RWPE2 (cell line): Measurements from ENCODE around the gene CLEC17A.
A peak's percentile ranks its signal among the peaks of the same experiment; 100 is the strongest.
"Not testable (repeated sequence)": the region's sequence is repeated elsewhere in the genome, so short reads cannot be mapped to it uniquely, and the experiment has no call there.

ENCODE experiments used
- ATAC-seq: fragments of 200-7000 bp; cut with Tn5 transposase; 3 replicates; pipeline ENCODE4 v1.9.1; 2021; ENCODE audit warnings: low read depth
- DNase-seq: peaks from one replicate; pipeline ENCODE4 v3.0.0-alpha.2; 2020; ENCODE audit warnings: low spot score
- H3K27ac ChIP-seq: fragments of 450-650 bp; 2 replicates; pipeline ENCODE4 v1.5.1; 2017; ENCODE audit warnings: mild to moderate bottlenecking; ENCODE audit not compliant: poor library complexity, severe bottlenecking
- H3K27me3 ChIP-seq: fragments of 250-450 bp; sonication (Bioruptor Pico); 2 replicates; pipeline ENCODE4 v1.5.1; 2021; ENCODE audit warnings: mild to moderate bottlenecking, moderate library complexity; ENCODE audit not compliant: insufficient read depth, poor library complexity, severe bottlenecking
- H3K36me3 ChIP-seq: fragments of 250-450 bp; sonication (Bioruptor Pico); 2 replicates; pipeline ENCODE4 v1.5.1; 2020; ENCODE audit warnings: low read depth, mild to moderate bottlenecking, moderate library complexity
- H3K4me1 ChIP-seq: fragments of 250-450 bp; sonication (Bioruptor Pico); 2 replicates; pipeline ENCODE4 v1.5.1; 2021; ENCODE audit warnings: mild to moderate bottlenecking, moderate library complexity; ENCODE audit not compliant: insufficient read depth, poor library complexity, severe bottlenecking
- H3K4me3 ChIP-seq: fragments of 250-450 bp; sonication (Bioruptor Pico); 2 replicates; pipeline ENCODE4 v1.5.1; 2021; ENCODE audit warnings: mild to moderate bottlenecking, moderate library complexity; ENCODE audit not compliant: severe bottlenecking
- H3K9me3 ChIP-seq: fragments of 250-450 bp; sonication (Bioruptor Pico); 2 replicates; pipeline ENCODE4 v1.5.1; 2021; ENCODE audit warnings: mild to moderate bottlenecking, moderate library complexity; ENCODE audit not compliant: severe bottlenecking
- TF ChIP-seq, protein P1 (sequence below): fragments of 450-650 bp; IDR thresholded peaks from one replicate; pipeline ENCODE4 v1.5.1; 2017; ENCODE audit warnings: mild to moderate bottlenecking, moderate library complexity; ENCODE audit not compliant: poor library complexity, severe bottlenecking

Gene CLEC17A

DNA sequence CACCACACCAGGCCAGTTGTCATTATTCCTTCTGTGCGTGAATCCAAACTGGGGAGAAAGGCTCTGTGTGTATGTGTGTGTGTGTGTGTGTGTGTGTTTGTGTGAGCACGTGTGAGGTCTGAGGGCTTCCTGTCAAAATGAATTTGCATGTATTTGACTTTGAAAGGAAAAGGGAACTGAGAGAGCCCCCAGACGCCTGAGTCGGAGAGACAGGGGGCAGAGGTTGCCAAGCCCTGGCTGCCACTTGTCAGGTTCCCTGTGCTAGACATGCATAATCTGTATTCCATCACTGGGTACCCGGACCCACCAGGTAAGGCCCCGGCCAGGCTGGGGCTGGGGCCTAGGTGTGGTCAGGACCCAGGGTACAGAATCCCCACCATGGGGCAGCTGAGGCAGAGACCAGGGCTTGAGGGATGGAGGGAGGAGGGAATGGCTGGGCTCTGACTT is at the start of gene CLEC17A:
CLEC17A (plus strand) TSS at position 191 of the 447 bp plus-strand sequence; CDS start at position 268, 77 bp downstream.
- Histone ChIP-seq H3K27ac (no peak within 1 kb of the TSS), H3K27me3 (no peaks in the 10 kb centered on the region), H3K4me3 (no peak within 1 kb of the TSS), H3K36me3 (no peaks in the 10 kb centered on the region), H3K9me3 (no peaks in the 10 kb centered on the region), H3K4me1 (no peaks in the 10 kb centered on the region)
- ATAC-seq (no peak), DNase-seq (no peak)
- TF ChIP-seq, protein P1, sequence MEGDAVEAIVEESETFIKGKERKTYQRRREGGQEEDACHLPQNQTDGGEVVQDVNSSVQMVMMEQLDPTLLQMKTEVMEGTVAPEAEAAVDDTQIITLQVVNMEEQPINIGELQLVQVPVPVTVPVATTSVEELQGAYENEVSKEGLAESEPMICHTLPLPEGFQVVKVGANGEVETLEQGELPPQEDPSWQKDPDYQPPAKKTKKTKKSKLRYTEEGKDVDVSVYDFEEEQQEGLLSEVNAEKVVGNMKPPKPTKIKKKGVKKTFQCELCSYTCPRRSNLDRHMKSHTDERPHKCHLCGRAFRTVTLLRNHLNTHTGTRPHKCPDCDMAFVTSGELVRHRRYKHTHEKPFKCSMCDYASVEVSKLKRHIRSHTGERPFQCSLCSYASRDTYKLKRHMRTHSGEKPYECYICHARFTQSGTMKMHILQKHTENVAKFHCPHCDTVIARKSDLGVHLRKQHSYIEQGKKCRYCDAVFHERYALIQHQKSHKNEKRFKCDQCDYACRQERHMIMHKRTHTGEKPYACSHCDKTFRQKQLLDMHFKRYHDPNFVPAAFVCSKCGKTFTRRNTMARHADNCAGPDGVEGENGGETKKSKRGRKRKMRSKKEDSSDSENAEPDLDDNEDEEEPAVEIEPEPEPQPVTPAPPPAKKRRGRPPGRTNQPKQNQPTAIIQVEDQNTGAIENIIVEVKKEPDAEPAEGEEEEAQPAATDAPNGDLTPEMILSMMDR = no peak

DNA sequence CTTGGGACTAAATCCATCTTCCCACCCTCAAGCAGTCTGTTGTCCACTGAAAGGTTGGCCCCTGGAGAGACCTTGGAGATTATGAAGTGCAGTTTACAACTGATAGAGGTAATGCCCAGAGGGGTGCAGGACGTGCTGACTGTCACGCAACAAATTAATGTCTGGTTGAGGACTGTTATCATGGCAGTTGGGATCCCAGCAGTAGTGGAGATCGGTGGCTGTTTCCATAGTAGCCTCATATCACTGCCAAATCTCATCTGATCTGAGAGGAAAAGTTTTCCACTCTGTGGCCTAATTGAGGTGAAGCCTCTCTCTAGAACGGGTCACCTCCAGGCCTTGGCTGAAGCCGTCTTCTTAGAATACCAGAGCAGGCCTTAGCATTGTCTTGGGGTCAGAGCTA is 49.4 kb upstream of the CLEC17A start:
- ATAC-seq (no peak), DNase-seq (no peak)
- peaks cover 24% of the 10 kb centered on the region for H3K36me3 ChIP-seq
- no peaks in the 10 kb centered on the region for H3K27me3 ChIP-seq
- H3K4me3 ChIP-seq = no peak overlapping the region
- H3K27ac ChIP-seq = no peak overlapping the region
- H3K4me1 ChIP-seq = peaks cover 14% of the 10 kb centered on the region
- TF ChIP-seq, protein P1 = no peak
- H3K9me3 ChIP-seq = no peaks in the 10 kb centered on the region

- Histone ChIP-seq H3K36me3 (peaks cover 18% of the 10 kb centered on the region), H3K4me3 (peak overlapping the region; percentile 11), H3K9me3 (no peaks in the 10 kb centered on the region), H3K27ac (peak overlapping the region; percentile 9), H3K4me1 (peaks cover 6% of the 10 kb centered on the region), H3K27me3 (no peaks in the 10 kb centered on the region)
- ATAC-seq = peak; percentile 91
- DNase-seq = peak; percentile 94
- TF ChIP-seq, protein P1 = no peak
Observed at GRCh38 chr19:14536926-14537692, 45.8 kb upstream of the CLEC17A start.

- no peak for ATAC-seq
- Histone ChIP-seq H3K36me3 (peaks cover 16% of the 10 kb centered on the region), H3K4me3 (no peak overlapping the region), H3K9me3 (no peaks in the 10 kb centered on the region), H3K27me3 (no peaks in the 10 kb centered on the region), H3K4me1 (peaks cover 30% of the 10 kb centered on the region), H3K27ac (no peak overlapping the region)
- DNase-seq = no peak
- TF ChIP-seq, protein P1 = no peak
Observed at GRCh38 chr19:14540741-14541525, 42.0 kb upstream of the CLEC17A start.

GRCh38 chr19:14541979-14542378 is 40.9 kb upstream of the CLEC17A start:
- peaks cover 30% of the 10 kb centered on the region for H3K4me1 ChIP-seq
- DNase-seq, H3K9me3 ChIP-seq, H3K4me3 ChIP-seq, ATAC-seq, H3K27me3 ChIP-seq: not testable (repeated sequence)
- H3K27ac ChIP-seq = peak overlapping the region; percentile 50
- H3K36me3 ChIP-seq = peaks cover 24% of the 10 kb centered on the region
